HG02870 (cell line): ENCODE measurements around the gene HIF1AN.

ENCODE experiments used
- ATAC-seq: cut with Tn5 transposase; IDR thresholded peaks from one replicate; pipeline ENCODE4 v1.9.1; 2021; ENCODE audit warnings: mild to moderate bottlenecking, moderate library complexity; ENCODE audit not compliant: unreplicated experiment

Gene HIF1AN

GRCh38 chr10:100535715-100536353 lies at the start of gene HIF1AN:
Gene HIF1AN (plus strand): TSS chr10:100535943. CDS start chr10:100535959, 16 bp downstream.
- peak; percentile 92 for ATAC-seq

- no peak for ATAC-seq
Observed at GRCh38 chr10:100487529-100487928, 48.2 kb upstream of the HIF1AN start.

- ATAC-seq, result no peak
Observed at GRCh38 chr10:100489396-100489795, 46.3 kb upstream of the HIF1AN start.

GRCh38 chr10:100490531-100490930 lies 45.2 kb upstream of the HIF1AN start:
- ATAC-seq, result no peak

- no peak for ATAC-seq
Observed at GRCh38 chr10:100496567-100496966, 39.2 kb upstream of the HIF1AN start.

- ATAC-seq, result no peak
Observed at GRCh38 chr10:100498059-100498458, 37.7 kb upstream of the HIF1AN start.

- ATAC-seq, result no peak
Observed at GRCh38 chr10:100501423-100501822, 34.3 kb upstream of the HIF1AN start.

GRCh38 chr10:100502926-100503494 lies 32.7 kb upstream of the HIF1AN start:
- ATAC-seq, result no peak

GRCh38 chr10:100504096-100504495 lies 31.6 kb upstream of the HIF1AN start:
- ATAC-seq, result no peak

GRCh38 chr10:100505164-100505563 lies 30.6 kb upstream of the HIF1AN start:
- no peak for ATAC-seq

- ATAC-seq, result no peak
Observed at GRCh38 chr10:100506596-100507356, 29.0 kb upstream of the HIF1AN start.

GRCh38 chr10:100507357-100507732 lies 28.4 kb upstream of the HIF1AN start:
- no peak for ATAC-seq

- no peak for ATAC-seq
Observed at GRCh38 chr10:100508266-100508665, 27.5 kb upstream of the HIF1AN start.

- ATAC-seq, result no peak
Observed at GRCh38 chr10:100508691-100509150, 27.0 kb upstream of the HIF1AN start.

GRCh38 chr10:100509241-100509840 lies 26.4 kb upstream of the HIF1AN start:
- ATAC-seq, result no peak

GRCh38 chr10:100510533-100511308 lies 25.0 kb upstream of the HIF1AN start:
- no peak for ATAC-seq

GRCh38 chr10:100515612-100516011 lies 20.1 kb upstream of the HIF1AN start:
- ATAC-seq, result no peak

GRCh38 chr10:100516847-100517246 lies 18.9 kb upstream of the HIF1AN start:
- ATAC-seq, result no peak

- no peak for ATAC-seq
Observed at GRCh38 chr10:100518761-100519241, 16.9 kb upstream of the HIF1AN start.

- no peak for ATAC-seq
Observed at GRCh38 chr10:100519311-100520051, 16.3 kb upstream of the HIF1AN start, which contains the start of gene SEC31B. Gene SEC31B (minus strand): TSS chr10:100519861. CDS start chr10:100516952, 2,909 bp downstream.
